Measurements from ENCODE around the gene IVD. TPM values are rescaled to one million over a fixed set of nuclear protein-coding genes. Genes with fewer than 3 reads are reported as not detected.

IVD gene
- total and polyA plus RNA-seq, 2 of the 4 experiments (the other 2 are of a cell fraction), result 31.7 to 41.1 TPM

DNA sequence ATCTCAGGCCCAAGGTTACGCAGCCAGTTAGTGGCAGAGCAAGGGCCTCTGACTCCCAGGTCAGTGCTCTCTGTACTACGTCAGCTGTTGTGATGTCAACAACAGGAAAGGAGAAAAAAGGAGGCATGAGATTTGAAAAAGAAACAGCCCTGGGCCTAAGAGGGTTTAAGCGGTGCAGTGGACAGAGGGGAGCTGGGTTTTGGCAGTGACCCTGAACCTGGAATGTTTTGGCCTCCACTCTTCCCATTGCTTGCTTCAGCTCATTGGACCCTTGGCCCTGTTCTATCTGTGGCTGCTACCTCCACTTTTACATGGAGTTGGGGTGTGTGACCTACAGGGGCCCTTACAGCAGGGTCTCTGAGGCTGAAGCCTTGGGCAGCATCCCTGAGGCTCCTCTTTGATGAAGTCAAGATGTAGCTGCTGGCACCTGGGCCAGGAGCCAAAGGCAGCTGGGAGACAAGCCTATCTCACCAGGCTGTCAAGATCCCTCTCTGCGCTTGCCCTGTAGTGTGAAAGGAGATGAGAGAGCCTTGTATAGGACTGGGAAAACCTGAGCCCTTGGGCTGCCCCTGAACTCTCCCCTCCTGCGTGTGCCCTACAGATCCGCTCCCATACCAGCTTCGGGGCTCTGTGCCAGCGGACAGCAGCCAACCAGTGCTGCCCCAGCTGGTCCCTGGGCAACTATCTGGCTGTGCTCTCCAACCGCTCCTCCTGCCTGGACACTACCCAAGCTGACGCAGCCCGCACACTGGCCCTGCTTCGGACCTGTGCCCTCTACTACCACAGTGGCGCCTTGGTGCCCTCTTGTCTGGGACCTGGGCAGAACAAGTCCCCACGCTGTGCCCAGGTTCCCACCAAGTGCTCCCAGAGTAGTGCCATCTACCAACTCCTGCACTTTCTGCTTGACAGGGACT is 38.9 kb upstream of the IVD start:
- intact Hi-C loops (cut with micrococcal nuclease), result no loop called here
- no peak overlapping the region for H2AFZ ChIP-seq (replicated peaks; ENCODE audit: low read length, poor library complexity)
- ChIA-PET CTCF (no interaction called here), POLR2A (ENCODE audit: unreplicated experiment) (no interaction called here)
- in situ Hi-C loops (cut with MboI; ENCODE audit: low sequenced_read_pairs), result no loop called here
- no peak overlapping the region for H4K91ac ChIP-seq (ENCODE audit: insufficient read depth, low read depth, low read length)
- no peaks in the 10 kb centered on the region for H4K20me1 ChIP-seq (ENCODE audit: insufficient read depth, low read length)
- DNase-seq, result no peak
- dilution Hi-C loops (cut with HindIII; ENCODE audit: low sequenced_read_pairs, unreplicated experiment), result no loop called here
- H2AK5ac ChIP-seq (ENCODE audit: low read depth, low read length), result no peak overlapping the region
- H3K4ac ChIP-seq (ENCODE audit: low read depth, low read length), result no peak overlapping the region
- BruUV-seq (replicated peaks), result no TSS peak
- no peak overlapping the region for H2BK20ac ChIP-seq (ENCODE audit: low read depth, low read length)
- H3K56ac ChIP-seq (ENCODE audit: extremely low read depth, insufficient read depth, low read length), result no peak overlapping the region
- H3K27ac ChIP-seq (ENCODE audit: insufficient read depth, low read length), result no peak overlapping the region
- peaks cover 2% of the 10 kb centered on the region; the same call in 1 of the 2 replicates for H3K4me1 ChIP-seq (ENCODE audit: control insufficient read depth, insufficient read depth, low read length)
- no peak overlapping the region for H3K4me3 ChIP-seq (ENCODE audit: insufficient read depth, low read depth, low read length)
- no peaks in the 10 kb centered on the region for H3K9me3 ChIP-seq (ENCODE audit: control insufficient read depth, insufficient read depth, low read length)
- ATAC-seq (ENCODE audit: low read depth), result no peak
- no peak overlapping the region for H2AK9ac ChIP-seq (replicated peaks; ENCODE audit: low read depth, low read length, poor library complexity)
- H2BK5ac ChIP-seq (ENCODE audit: low read depth, low read length, poor library complexity, severe bottlenecking), result no peak overlapping the region
- WGBS, 2 experiments (ENCODE audit: extremely low coverage in 2 of 2, insufficient read length in 1 of 2), result 89% methylated on average over 12 of the region's 14 CpGs; no CpG with 5 or more reads in 1 of the 2 experiments
- H4K5ac ChIP-seq (ENCODE audit: low read depth, low read length), result no peak overlapping the region
- no peak overlapping the region for H3K14ac ChIP-seq (replicated peaks; ENCODE audit: low read depth, low read length)
- no peak overlapping the region for H3K4me2 ChIP-seq (ENCODE audit: low read depth, low read length)
- no peak overlapping the region for H3K9ac ChIP-seq (ENCODE audit: low read depth, low read length)
- no peak overlapping the region for H3K23ac ChIP-seq (ENCODE audit: low read depth, low read length)
- H3K79me1 ChIP-seq (ENCODE audit: low read depth in 1 of 2, low read length in 2 of 2), result no peaks in the 10 kb centered on the region
- peaks cover 9% of the 10 kb centered on the region for H3K27me3 ChIP-seq (ENCODE audit: control insufficient read depth, insufficient read depth, low read length)
- no peak overlapping the region for H2BK120ac ChIP-seq (ENCODE audit: low read depth, low read length)
- H3K36me3 ChIP-seq (ENCODE audit: control insufficient read depth, insufficient read depth, low read length), result no peaks in the 10 kb centered on the region
- 0 out of 2 replicates have a peak, but pooled peaks cover 3% of the 10 kb centered on the region for H3K9me1 ChIP-seq (ENCODE audit: insufficient read depth, low read length)
- no peak for TF ChIP-seq NFE2L2 (IDR thresholded peaks at IDR 0.05; ENCODE audit: low read depth, low read length)
- TF ChIP-seq MAFK (IDR thresholded peaks at IDR 0.05; ENCODE audit: low read depth, low read length), result no peak
- no peak overlapping the region for H2BK15ac ChIP-seq (ENCODE audit: low read depth, low read length)
- H4K8ac ChIP-seq (ENCODE audit: low read depth in 2 of 2, low read length in 2 of 2), result no peak overlapping the region
- H3K18ac ChIP-seq (ENCODE audit: low read depth, low read length), result no peak overlapping the region

All from IMR-90 (cell line).